AG20443 (cell line): Measurements from ENCODE around the gene ZBTB16.

ENCODE experiments used
- DNase-seq: peaks from one replicate; pipeline ENCODE4 v3.0.0; 2012; ENCODE audit warnings: low spot score, mixed read lengths

ZBTB16 gene

DNA sequence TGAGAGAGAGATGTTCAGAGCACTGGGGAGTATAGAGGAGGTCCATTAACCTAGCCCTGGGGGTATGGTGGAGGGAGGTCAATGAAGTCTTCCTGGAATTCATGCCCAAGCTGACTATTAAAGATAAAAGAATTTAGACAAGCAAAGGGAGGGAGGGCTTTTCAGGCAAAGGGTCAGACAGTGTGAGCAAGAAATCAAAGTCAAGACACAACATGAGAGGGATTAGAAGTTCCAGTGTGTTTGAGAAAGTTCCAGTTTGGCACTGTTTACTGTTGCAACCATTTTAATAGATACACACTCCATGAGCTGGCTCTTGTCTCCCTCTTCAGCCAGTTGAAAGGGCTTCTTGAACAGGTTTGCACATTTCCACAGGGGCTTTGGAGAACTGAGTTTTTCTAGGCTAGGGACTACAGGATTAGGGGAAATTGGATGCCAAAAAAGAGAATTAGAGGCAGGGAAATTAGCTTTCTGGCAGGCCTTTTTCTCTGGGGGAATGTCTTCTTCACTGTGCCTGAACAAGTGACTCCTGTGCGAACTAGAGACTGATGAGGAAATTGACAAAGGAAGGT is 222.0 kb downstream of the ZBTB16 start:
- no peak for DNase-seq

DNA sequence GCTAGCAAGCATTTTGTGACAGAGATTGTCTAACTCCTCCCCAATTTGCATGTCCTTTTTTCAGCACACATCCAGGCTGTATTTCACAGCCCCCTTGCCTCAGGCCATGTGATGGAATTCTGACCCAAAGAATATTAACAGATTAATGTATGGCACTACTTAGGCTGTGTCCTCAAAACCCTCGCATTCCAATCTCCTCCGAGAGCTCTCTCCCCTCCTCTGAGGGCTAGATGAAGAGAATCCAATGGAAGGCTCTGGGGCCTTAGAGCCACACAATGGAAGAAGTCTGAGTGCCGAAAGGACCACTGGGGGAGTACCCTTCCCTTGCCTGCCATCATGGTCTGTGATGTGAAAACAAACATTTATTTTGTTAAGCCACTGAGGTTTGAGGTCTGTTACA is 223.0 kb downstream of the ZBTB16 start:
- no peak for DNase-seq

DNA sequence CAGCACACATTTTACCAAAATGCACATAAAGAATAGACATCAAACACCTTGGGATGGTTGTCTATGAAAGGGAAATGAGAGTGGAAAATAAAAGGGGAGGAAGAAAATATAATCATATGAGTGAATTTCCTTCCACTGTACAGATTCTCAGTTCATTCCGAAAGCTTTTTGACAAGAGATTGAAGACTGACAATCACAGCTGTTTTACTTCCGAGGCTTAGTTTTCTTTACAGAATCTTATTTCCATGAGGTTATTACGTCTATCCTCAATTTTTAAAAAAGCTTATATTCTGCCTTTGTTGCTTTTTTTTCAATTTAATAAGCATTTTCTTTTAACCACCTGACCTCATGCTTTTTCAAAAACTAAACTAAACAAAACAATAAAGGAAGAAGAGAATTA is 223.9 kb downstream of the ZBTB16 start:
- DNase-seq = no peak

DNA sequence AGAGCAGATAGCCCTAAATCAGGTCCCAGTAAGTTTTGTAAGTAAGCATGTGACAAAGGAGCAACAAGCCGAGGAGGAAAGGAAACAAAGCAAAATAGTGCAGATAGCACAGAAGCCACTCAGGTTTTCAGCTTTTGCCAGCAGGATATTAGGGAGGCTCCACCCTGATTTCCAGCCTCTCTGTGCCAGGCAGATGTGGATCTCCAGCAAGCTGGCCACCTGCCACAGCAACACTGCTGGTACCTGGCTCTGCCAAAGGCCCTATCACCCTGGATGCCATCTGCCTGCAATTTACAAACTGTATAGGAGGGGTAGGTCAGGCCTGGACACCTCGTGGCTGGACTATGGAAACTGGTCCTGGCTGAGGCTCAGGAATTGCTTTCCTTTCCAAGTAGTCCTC is 224.5 kb downstream of the ZBTB16 start:
- DNase-seq = no peak

DNA sequence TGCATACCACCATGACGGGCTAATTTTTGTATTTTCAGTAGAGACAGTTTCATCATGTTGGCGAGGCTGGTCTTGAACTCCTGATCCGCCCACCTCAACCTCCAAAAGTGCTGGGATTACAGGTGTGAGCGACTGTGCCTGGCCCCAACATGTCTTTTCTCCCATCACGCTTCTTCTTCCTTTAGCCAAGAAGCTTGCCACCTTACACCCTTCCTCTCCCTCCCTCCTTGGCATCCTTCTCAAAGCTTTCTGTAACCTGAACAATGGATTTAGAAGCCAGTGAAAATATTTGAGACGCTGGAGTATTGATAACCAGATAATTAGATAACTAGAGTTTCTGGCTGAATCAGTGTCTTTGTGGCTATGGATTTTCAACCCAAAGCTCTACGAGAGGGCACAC is 225.4 kb downstream of the ZBTB16 start:
- no peak for DNase-seq

DNA sequence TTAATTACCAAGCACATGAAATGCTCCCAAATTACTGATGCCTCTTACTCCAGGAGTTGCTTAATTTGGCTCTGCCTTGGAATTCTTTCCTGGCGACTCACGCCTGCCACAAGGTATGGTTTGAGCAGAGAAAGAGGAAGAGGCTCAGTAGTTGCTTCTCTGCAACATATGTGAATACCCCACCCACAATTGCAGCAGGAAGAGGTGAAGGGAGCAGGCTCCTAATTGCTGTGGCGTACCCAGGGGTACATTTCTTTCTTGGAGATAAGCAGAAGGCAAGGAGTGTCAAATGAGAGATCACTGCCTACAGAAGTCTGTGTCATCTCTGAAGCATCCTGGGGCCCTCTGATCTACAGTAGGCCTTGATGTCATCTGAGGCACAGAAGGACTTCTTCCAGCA is 226.1 kb downstream of the ZBTB16 start:
- DNase-seq = peak; percentile 55

DNA sequence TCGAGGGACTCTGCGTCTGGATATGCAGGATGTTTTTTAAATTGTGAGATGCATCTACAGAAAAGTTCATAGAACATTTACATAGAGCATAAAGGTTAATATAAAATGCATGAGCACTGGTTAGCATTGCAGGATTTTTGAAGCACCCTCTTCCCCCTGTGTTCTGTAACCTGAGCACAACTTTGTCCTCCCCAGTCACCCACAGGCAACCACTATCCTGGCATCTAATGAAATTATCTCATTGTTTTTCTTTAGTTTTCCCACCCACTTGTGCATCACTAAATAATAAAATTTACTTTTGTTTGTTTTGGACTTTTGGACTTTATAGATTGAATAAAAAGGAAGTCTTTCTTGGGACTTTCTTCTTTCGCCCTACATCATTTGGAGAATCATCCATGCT is 226.7 kb downstream of the ZBTB16 start:
- no peak for DNase-seq

DNA sequence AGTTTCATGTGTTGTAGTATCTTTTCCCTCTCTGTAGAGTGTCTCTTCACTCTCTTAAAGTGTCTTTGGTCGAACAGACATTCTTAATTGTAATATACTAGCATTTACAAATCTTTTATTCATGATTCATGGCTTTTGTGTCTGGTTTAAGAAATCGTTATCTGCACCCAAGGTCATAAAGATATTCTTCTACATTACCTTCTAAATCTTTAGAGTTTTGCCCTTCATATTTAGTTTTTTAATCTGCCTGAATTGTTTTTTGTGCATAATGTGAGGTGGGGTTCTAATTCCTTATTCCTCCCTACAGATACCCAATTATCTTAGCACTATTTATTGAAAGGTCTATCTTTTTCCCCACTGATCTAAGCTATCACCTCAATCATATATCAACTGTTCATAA is 227.6 kb downstream of the ZBTB16 start:
- no peak for DNase-seq

DNA sequence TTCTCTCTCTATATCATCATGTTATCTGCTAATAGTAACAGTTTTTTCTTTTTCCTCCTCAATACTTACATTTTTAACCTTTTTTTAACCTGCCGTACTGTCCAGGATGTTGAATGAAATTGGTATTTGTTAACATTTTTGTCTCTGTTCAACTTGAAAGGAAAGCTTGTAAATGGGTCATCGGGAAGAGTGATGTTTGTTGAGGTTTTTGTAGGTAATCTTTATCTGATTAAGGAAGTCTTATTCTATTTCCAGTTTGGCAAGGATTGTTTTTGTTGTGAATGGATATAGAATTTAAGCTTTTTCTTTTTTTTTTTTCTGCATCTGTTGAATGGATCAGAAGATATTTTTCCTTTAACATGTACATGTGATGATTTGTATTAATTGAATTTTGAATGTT is 228.6 kb downstream of the ZBTB16 start:
- no peak for DNase-seq

DNA sequence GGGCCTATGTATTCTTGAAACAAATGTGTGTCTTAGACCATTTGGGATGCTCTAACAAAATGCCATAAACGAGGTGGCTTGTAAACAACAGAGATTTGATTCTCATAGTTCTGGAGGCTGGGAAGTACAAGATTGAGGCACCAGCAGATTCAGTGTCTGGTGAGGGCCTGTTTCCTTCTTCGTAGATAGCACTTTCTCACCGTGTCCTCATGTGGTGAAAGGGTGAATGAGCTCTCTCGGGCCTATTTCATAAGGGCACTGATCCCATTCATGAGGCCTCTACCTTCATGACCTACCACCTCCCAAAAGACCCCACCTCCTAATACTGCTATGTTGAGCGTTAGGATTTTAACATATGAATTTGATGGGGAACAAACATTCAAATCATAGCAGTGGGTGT is 230.3 kb downstream of the ZBTB16 start:
- no peak for DNase-seq

DNA sequence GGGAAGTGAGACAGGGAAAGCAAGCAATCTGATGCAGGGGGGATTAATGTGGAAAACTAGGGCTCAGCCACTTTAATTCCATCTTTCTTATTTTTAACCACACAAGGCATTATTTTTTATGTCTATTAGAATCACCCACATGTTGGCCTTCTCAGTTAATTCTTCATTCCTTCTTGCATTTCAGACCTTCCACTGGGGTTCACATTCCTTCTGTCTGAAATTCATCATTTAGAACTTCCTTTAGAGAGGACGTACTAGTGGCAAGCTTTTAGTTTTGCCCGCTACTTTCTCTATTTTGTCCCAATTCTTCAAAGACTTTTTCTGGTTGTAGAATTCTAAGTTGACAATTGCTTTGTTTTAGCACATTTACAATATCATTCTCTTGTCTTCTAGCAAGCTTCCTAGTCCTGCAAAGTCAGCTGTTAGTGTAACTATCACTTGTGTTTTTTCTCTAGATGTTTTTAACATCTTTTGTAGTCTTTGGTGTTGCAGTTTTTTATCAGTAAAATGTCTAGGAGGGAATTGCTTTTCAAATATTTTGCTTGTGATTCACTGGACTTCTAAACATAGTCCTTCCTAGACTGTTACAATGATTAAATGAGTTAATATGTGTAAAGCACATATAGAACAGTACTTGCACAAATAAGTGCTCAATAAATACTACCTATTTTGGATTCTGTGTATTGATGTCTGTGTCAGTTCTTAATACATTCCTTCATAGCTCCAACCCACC is 231.2 kb downstream of the ZBTB16 start:
- DNase-seq = no peak

DNA sequence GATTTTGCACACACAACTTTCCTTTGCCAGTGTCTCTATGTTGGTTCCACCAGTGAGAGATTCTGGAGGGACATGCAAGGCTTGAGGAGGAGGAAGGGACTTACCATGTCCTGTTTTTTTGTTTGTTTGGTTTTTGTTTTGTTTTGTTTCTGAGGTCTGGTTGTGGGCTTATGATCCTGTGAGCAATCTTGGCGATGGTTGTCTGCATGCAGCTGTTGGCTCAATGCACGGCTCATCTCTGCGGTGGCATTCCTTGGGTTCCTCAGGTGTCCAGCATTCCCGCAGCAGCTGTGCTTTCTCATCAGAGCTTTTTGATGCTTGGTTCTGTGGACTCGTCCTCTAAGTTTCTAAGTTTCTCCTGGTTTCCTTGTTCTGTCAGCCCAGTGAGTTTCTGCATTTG is 231.9 kb downstream of the ZBTB16 start:
- DNase-seq = peak; percentile 68

DNA sequence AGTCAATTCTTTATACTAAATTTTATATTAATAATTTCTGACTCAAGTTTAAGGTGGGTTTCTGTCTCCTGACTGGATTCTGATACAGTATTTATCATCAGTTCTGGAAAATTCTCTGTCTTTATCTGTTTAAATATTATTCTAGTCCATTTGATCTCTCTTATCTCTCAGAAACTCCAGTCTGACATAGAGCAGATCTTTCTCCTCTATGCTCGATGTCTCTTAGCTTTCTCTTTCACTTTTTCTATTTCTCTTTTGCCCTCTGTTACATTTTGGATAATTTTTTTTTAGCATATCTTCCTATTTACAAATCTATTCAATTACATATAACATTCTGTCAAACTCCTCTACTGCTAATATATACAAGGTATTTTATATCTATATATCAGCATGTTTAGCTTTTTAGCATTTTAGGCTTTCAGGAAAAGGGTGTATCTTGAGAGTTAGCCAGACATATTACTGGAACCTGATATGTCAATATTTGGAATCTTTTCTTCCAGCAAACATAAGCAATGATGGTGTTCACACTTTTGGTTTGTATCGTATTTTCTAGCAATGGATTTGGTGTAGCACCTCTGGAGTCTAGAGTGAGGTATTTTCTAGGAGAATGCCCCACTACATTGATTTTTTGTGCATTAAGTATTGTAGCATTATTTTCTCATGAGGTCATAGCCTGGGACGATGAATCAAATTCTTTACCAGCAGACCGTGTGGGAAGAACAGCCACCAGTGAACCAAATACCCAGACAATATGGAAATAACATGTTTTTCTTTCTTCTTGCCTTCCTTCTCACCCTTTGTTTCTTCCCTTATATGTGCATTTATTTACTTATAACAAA is 232.6 kb downstream of the ZBTB16 start:
- DNase-seq = peak; percentile 44

DNA sequence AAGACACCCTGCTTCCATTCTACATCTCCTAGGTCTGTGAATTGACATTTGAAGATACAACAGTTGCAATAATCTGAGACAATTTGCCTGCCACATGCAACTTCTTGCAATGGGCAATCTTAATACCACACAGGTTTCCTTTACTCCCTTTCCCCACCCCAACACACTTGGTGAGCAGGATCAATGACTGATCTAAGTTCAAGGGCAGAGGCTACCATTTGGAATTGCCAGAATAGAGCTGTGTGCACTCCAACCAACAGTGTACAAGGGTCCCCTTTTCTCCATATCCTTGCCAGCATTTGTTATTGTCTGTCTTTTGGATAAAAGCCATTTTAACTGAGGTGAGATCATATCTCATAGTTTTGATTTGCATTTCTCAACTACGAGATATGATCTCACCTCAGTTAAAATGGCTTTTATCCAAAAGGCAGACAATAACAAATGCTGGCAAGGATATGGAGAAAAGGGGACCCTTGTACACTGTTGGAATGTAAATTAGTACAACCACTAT is 233.7 kb downstream of the ZBTB16 start:
- no peak for DNase-seq

DNA sequence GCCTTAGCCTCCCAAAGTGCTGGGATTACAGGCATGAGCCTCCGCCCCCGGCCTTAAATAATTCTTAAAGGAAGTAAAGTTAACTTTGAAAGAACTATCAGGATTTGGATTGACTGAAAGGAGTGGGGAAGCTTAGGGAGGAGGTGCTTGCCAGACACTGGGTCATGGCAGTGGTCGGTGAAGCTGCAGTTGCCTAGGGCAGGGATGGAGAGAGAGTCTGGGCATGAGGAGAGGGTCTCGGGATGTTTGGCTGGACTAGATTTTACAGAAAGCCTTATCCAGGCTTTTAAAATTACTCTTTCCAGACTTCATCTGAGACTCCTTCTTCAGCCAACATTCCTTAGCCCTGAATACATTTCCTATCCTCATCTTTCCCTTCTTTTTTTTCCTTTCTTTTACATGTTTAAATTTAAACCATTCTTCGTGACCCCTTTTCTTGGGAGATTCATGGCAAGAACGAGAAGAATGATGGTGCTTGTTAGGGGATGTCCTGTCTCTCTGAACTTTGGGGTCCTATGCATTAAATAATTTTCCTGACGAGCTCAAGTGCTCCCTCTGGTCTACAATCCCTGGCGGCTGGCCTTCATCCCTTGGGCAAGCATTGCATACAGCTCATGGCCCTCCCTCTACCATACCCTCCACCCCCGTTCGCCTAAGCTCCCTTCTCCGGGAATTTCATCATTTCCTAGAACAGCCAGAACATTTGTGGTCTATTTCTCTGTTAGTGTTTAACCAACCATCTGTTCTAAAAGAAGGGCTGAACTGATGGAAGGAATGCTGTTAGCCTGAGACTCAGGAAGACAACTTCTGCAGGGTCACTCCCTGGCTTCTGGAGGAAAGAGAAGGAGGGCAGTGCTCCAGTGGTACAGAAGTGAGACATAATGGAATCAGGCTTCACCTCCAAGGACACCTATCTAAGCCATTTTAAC is 236.4 kb downstream of the ZBTB16 start, which contains the start of gene NNMT:
TSS of gene NNMT (plus strand) at position 724 of the 929 bp plus-strand sequence. CDS start at position 882, 158 bp downstream.
- DNase-seq = peak; percentile 82

DNA sequence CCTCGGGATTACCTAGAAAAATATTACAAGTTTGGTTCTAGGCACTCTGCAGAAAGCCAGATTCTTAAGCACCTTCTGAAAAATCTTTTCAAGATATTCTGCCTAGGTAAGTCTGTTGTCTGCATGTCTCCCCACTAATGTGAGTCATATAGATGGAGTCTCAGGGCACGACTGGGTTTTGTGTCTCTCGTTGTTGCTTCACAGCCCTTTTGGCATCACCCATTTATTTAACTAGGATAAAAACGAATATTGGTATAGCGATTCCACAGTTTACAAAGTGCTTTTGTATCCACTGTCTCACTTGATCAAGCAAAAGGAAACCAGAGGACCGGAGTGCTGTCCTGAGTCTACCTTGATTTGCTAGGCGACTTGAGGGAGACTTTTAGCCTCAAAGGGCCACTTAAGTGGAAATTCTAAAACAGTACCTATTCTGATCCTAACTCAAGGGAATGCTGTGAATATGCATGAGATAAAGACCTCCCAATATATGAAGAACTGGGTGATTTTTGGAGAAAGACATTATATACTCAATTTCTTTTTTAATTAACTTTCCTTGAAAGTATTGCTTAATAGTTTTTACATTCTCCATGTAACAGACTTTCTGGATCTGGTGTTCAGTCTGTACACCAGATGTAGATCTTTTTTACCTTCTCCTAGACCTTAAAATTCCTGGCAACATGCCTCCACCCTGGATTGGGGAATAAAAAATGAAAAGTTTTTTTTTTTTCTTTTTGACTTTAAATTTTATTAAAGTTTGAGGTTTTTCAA is 237.3 kb downstream of the ZBTB16 start:
- no peak for DNase-seq

DNA sequence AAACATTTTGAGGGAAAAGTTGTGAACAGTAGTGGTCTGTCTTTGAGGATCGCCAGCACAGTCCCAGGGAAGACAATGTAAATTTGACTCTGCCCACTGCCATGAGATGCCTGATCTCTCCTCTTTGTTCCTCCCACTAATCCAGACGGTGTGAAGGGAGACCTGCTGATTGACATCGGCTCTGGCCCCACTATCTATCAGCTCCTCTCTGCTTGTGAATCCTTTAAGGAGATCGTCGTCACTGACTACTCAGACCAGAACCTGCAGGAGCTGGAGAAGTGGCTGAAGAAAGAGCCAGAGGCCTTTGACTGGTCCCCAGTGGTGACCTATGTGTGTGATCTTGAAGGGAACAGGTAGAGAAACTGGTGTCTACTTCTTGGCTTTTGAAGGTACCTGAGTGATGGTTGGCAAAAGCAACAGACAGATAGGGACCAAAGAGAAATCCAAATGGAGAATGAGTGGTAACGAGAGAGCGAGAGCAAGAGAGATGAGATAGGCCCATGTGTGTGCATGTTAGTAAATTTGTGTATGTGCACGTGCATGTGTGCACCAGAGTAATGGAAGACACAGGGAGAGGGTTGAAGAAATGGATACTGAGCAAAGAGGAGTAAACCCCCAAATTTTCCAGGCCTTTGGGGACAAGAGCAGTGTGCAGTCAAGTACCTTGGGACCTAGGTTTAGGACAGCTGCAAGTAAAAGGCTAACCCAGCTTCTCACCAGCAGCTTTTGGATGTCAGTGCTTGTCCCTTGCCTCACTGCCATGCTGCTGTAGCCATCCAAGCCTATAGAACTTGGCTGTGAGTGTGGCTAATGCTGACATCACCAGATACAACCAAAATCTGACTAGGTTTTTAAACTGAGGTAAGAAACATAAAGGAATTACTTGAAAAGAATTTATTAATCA is 238.5 kb downstream of the ZBTB16 start:
- no peak for DNase-seq

DNA sequence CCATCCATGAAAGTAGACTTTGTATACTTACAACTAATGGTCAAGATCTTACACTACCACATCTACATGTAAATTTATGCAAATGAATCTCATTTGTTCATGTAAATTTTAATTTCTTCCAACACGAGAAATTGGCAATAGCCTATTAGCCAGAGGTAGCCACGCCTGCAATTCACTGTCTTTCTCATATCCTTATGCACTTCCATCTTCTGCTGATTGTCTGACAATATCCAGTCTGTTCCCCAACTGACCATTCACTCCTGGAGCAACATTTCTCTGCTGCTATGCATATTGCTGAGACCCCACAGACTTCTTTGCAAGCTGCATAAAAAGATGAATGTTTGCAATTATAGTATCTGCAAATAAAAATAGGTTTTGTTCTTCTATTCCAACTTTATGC is 239.2 kb downstream of the ZBTB16 start:
- no peak for DNase-seq
